ENCODE results near the gene EPB41L2.

DNA sequence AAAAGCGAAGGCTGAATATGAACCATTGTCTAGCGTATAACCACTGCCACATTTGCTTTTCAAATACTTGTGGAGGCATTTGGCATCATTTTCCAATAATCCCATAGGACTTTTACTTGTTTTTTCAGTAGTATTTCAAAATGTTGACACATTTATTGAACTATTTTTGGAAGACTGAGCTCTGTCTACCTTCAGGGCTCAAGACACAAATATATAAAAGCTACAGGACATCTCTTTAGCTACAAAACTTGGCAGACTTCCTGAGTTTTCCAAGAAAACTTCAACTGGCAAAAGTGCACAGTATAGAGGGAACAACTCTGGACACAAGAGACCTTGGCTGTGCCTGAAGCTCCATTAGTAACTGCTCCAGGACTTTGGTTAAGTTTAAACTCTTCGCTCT, 13.4 kb downstream of the EPB41L2 start:
- TF ChIP-seq, protein P1, sequence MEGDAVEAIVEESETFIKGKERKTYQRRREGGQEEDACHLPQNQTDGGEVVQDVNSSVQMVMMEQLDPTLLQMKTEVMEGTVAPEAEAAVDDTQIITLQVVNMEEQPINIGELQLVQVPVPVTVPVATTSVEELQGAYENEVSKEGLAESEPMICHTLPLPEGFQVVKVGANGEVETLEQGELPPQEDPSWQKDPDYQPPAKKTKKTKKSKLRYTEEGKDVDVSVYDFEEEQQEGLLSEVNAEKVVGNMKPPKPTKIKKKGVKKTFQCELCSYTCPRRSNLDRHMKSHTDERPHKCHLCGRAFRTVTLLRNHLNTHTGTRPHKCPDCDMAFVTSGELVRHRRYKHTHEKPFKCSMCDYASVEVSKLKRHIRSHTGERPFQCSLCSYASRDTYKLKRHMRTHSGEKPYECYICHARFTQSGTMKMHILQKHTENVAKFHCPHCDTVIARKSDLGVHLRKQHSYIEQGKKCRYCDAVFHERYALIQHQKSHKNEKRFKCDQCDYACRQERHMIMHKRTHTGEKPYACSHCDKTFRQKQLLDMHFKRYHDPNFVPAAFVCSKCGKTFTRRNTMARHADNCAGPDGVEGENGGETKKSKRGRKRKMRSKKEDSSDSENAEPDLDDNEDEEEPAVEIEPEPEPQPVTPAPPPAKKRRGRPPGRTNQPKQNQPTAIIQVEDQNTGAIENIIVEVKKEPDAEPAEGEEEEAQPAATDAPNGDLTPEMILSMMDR (IDR thresholded peaks at IDR 0.05; ENCODE audit: poor library complexity) = no peak
- TF ChIP-seq EZH2phosphoT487 (IDR thresholded peaks at IDR 0.05; ENCODE audit: low read depth, severe bottlenecking, unreplicated experiment) = no peak
